DMS 273 (cell line): ENCODE measurements around the gene STIM1.
A peak's percentile ranks its signal among the peaks of the same experiment; 100 is the strongest.
"Not testable (repeated sequence)": the region's sequence is repeated elsewhere in the genome, so short reads cannot be mapped to it uniquely, and the experiment has no call there.

Experiments
- DNase-seq: peaks from one replicate; lab custom pipeline; 2025; ENCODE audit not compliant: unreplicated experiment; lab: John Stamatoyannopoulos, UW

Gene STIM1

GRCh38 chr11:4093519-4094347 lies 238.3 kb downstream of the STIM1 start:
- DNase-seq: peak; percentile 56

- peak; percentile 95 for DNase-seq
Measured at GRCh38 chr11:4094348-4095291, 239.2 kb downstream of the STIM1 start, which contains the start of gene RRM1. TSS of gene RRM1 (plus strand) at chr11:4094799. CDS start at chr11:4095013, 214 bp downstream.

- DNase-seq: peak; percentile 43
Measured at GRCh38 chr11:4095509-4096230, 240.2 kb downstream of the STIM1 start.

GRCh38 chr11:4098026-4098621 lies 242.7 kb downstream of the STIM1 start:
- DNase-seq: no peak

- no peak for DNase-seq
Measured at GRCh38 chr11:4102711-4103110, 247.2 kb downstream of the STIM1 start.

GRCh38 chr11:4103269-4103668 lies 247.8 kb downstream of the STIM1 start:
- DNase-seq: no peak

- DNase-seq: no peak
Measured at GRCh38 chr11:4105916-4106315, 250.5 kb downstream of the STIM1 start.

- no peak for DNase-seq
Measured at GRCh38 chr11:4111834-4112233, 256.4 kb downstream of the STIM1 start.

GRCh38 chr11:4115128-4115527 lies 259.7 kb downstream of the STIM1 start:
- DNase-seq: no peak

GRCh38 chr11:4118107-4118506 lies 262.6 kb downstream of the STIM1 start:
- no peak for DNase-seq

- no peak for DNase-seq
Measured at GRCh38 chr11:4123218-4123617, 267.8 kb downstream of the STIM1 start.

- DNase-seq: no peak
Measured at GRCh38 chr11:4125141-4125540, 269.7 kb downstream of the STIM1 start.

GRCh38 chr11:4127357-4127756 lies 271.9 kb downstream of the STIM1 start:
- no peak for DNase-seq

GRCh38 chr11:4130219-4130618 lies 274.8 kb downstream of the STIM1 start:
- not testable (repeated sequence) for DNase-seq

- DNase-seq: no peak
Measured at GRCh38 chr11:4134806-4135205, 279.3 kb downstream of the STIM1 start.

GRCh38 chr11:4138497-4138896 lies 283.0 kb downstream of the STIM1 start:
- no peak for DNase-seq

GRCh38 chr11:4140067-4140636 lies 284.7 kb downstream of the STIM1 start:
- no peak for DNase-seq
